SJCRH30 (cell line): ENCODE data around the gene PSAP. TPM values are rescaled to one million over a fixed set of nuclear protein-coding genes. Genes with fewer than 3 reads are reported as not detected.

ENCODE experiments used
- DNase-seq, 2 experiments: peaks; one replicate each; pipeline ENCODE4 v3.0.0-alpha.2; 2015 to 2020
- H3K27ac ChIP-seq: fragments of 250-450 bp; sonication (Bioruptor Pico); 2 replicates; pipeline ENCODE4 v1.5.1; 2020; ENCODE audit warnings: mild to moderate bottlenecking, moderate library complexity
- H3K27me3 ChIP-seq: fragments of 250-450 bp; sonication (Bioruptor Pico); 2 replicates; pipeline ENCODE4 v1.5.1; 2020; ENCODE audit warnings: mild to moderate bottlenecking, moderate library complexity
- H3K36me3 ChIP-seq: fragments of 250-450 bp; sonication (Bioruptor Pico); 2 replicates; pipeline ENCODE4 v1.5.1; 2020; ENCODE audit warnings: mild to moderate bottlenecking, moderate library complexity
- H3K4me1 ChIP-seq: fragments of 250-450 bp; sonication (Bioruptor Pico); 2 replicates; pipeline ENCODE4 v1.5.1; 2020; ENCODE audit warnings: mild to moderate bottlenecking, moderate library complexity
- H3K4me3 ChIP-seq: fragments of 250-450 bp; sonication (Bioruptor Pico); 2 replicates; pipeline ENCODE4 v1.5.1; 2020; ENCODE audit warnings: mild to moderate bottlenecking, moderate library complexity
- H3K9me3 ChIP-seq: fragments of 250-450 bp; sonication (Bioruptor Pico); replicated peaks from 2 replicates; pipeline ENCODE4 v1.5.1; 2020; ENCODE audit warnings: mild to moderate bottlenecking, moderate library complexity
- total RNA-seq: library from RNA; depleted of rRNA; stranded (reverse); fragments of >200 nt; shearing (Covaris generic); gene quantifications from 2 replicates; pipeline ENCODE4 v1.2.3, GENCODE V29; 2014

Gene PSAP
- total RNA-seq, 1 experiment from 2014 or later: 172 TPM

DNA sequence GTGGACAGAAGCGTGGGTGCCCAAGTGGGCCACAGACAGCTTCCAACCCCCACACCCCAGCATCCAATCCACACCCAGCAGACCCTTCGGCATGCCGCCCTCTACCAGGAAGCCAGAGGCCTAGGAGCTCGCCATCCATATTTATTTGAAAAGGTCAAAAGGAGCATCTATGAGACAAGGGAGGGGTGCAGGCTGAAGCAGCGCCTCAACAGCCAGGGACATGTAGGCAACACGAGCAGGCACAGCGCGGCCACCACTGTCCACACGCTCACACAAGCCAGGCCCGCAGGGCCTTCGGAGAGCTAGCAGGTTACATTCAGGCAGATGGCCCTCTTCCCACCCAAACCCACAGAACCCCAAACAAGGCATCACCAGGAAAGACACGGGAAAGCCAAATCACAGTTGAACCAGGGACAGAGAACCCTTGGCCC, 34.6 kb downstream of the PSAP start:
- DNase-seq: no peak

DNA sequence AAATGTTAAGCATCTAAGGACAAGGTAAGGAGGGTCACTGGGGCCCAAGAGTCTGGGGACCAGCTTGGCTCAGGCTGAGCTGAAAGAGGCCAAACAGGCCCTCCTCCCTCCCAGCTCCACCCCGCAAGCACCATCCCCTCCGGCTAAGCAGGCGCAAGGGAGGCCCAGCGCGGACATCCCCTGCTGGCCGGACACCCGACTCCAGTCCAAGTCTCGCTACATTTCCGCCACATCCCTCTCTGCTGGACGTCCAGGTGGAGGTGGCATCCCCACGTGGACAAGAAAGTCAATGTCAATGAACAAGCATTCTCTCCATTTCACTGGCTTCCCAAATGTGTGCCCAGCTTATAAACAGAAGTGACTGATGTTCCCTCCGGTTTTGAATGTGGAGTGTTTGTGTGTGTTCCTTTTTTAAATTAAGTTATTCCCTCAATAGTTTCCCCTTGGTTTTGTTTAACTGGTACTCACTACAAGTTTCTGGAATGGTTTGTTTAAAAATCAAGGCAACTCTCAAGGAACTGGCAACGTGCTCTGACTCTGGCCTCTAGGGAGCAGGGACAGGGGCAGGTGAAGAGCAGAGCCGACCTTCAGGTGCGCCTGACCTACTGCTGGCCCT, 35.4 kb downstream of the PSAP start:
- no peak overlapping the region for H3K27ac ChIP-seq
- DNase-seq: no peak

More for the DNA sequence above, 34.6 kb downstream of the PSAP start:
- Histone ChIP-seq H3K9me3 (no peaks in the 10 kb centered on the region), H3K27ac (no peak overlapping the region), H3K4me1 (no peaks in the 10 kb centered on the region), H3K27me3 (no peaks in the 10 kb centered on the region), H3K4me3 (no peak overlapping the region), H3K36me3 (peaks cover 6% of the 10 kb centered on the region; the same call in 1 of the 2 replicates)

DNA sequence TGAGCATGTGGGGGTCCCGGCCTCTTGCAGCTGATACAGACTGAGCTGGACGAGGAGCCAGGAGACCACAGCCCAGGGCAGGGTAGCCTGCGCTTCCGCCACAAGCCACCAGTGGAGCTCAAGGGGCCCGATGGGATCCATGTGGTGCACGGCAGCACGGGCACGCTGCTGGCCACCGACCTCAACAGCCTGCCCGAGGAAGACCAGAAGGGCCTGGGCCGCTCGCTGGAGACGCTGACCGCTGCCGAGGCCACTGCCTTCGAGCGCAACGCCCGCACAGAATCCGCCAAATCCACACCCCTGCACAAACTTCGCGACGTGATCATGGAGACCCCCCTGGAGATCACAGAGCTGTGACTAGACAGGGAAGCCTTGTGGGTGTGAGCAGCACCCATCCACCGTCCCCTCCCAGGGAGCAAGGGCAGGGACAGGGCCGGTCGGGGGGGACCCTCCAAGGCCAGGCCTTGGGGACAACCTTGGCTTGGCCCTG, 36.1 kb downstream of the PSAP start:
- no peaks in the 10 kb centered on the region for H3K4me1 ChIP-seq
- peaks cover 6% of the 10 kb centered on the region; the same call in 1 of the 2 replicates for H3K36me3 ChIP-seq
- no peaks in the 10 kb centered on the region for H3K27me3 ChIP-seq
- no peak overlapping the region for H3K27ac ChIP-seq
- no peaks in the 10 kb centered on the region for H3K9me3 ChIP-seq
- no peak overlapping the region for H3K4me3 ChIP-seq
- no peak for DNase-seq

More for the DNA sequence above, 35.4 kb downstream of the PSAP start:
- Histone ChIP-seq H3K4me1 (no peaks in the 10 kb centered on the region), H3K27me3 (no peaks in the 10 kb centered on the region), H3K36me3 (peaks cover 6% of the 10 kb centered on the region; the same call in 1 of the 2 replicates), H3K9me3 (no peaks in the 10 kb centered on the region), H3K4me3 (no peak overlapping the region)

DNA sequence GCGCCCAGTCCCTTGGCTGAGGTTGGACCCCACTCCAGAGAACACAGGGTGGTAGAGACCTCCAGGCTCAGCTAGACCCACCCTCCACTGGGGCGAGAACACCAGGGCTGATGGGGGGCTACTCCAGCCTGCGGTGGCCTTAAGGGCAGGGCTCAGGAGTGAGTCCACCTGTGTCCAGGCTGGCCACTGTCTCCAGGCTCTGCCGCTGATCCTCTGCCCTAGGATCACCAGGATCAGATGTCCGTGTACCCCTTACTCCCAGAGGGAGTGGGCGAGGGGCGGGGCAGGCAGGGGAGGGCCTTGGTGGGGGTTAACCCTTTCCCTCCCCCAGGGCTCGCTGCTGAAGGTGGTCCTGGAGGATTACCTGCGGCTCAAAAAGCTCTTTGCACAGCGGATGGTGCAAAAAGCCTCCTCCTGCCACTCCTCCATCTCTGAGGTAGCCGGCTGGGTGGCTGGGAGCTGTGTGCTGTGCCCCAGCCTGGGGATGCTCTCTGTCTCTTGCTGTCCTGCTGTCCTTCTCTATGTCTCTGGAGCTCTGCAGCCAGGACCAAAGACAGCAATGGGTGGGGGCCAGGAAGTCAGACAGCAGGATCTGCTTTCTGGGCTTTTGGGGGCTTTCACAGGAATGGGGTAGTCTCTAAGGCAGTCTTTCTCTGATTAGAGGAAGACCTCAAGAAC, 38.0 kb downstream of the PSAP start:
- 0 out of 2 replicates have a peak, but pooled peaks cover 3% of the 10 kb centered on the region for H3K36me3 ChIP-seq
- no peak overlapping the region for H3K27ac ChIP-seq
- no peak overlapping the region for H3K4me3 ChIP-seq
- no peak for DNase-seq
- H3K4me1 ChIP-seq: no peaks in the 10 kb centered on the region
- H3K27me3 ChIP-seq: no peaks in the 10 kb centered on the region
- H3K9me3 ChIP-seq: no peaks in the 10 kb centered on the region

DNA sequence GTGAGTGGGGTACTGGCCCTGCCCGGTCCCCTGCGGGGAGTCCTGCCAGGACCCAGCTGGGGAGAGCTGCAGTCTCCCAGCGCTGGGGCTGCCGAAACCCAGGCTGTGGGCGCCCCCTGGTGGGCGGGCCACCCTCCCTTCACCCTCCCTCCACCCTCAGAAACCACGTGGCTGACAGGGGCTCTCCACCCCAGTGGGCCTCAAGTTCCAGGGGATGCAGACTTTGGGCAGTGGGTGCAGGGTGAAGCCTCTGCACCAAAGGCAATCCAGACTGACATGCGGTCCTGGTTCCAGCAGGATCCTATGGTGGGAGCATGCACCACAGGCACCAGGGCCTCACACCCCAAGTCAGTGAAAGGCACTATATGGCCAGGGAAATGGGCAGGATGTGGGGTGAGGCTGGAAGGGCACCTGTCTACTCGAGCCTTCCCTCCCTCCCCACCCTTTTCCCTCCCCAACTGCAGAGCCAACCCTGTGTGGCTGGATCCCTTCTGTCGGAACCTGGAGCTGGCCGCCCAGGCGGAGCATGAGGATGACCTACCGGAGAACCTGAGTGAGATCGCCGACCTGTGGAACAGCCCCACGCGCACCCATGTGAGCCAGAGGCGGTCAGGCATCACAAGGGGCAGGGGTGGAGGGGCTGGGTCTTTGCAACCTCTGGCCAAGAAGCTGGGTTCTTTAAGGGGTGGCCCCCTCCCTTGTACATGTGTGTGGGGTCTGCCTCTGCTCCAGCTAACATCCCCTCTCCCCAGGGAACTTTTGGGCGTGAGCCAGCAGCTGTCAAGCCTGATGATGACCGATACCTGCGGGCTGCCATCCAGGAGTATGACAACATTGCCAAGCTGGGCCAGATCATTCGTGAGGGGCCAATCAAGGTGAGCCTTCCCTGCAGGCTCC, 38.8 kb downstream of the PSAP start:
- Histone ChIP-seq H3K4me3 (no peak overlapping the region), H3K9me3 (no peaks in the 10 kb centered on the region), H3K27me3 (no peaks in the 10 kb centered on the region), H3K4me1 (no peaks in the 10 kb centered on the region), H3K36me3 (0 out of 2 replicates have a peak, but pooled peaks cover 3% of the 10 kb centered on the region), H3K27ac (no peak overlapping the region)
- peak; percentile 51 to 69 for DNase-seq

DNA sequence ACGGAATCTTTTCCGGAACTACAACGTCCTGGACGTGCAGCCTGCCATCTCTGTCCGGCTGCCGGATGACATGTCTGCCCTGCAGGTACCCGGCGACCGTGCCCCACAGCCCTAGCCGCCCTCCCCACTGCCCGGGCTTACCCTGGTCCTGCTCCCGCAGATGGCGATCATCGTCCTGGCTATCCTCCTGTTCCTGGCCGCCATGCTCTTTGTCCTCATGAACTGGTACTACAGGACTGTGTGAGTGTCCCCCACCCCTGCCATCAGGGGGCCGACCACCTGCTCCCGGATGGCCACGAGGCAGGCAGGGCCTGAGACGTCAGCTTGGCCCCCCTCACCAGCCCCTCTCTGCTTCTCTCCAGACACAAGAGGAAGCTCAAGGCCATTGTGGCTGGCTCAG, 39.7 kb downstream of the PSAP start:
- Histone ChIP-seq H3K9me3 (no peaks in the 10 kb centered on the region), H3K4me1 (no peaks in the 10 kb centered on the region), H3K4me3 (no peak overlapping the region), H3K36me3 (no peaks in the 10 kb centered on the region), H3K27me3 (no peaks in the 10 kb centered on the region), H3K27ac (no peak overlapping the region)
- no peak for DNase-seq

DNA sequence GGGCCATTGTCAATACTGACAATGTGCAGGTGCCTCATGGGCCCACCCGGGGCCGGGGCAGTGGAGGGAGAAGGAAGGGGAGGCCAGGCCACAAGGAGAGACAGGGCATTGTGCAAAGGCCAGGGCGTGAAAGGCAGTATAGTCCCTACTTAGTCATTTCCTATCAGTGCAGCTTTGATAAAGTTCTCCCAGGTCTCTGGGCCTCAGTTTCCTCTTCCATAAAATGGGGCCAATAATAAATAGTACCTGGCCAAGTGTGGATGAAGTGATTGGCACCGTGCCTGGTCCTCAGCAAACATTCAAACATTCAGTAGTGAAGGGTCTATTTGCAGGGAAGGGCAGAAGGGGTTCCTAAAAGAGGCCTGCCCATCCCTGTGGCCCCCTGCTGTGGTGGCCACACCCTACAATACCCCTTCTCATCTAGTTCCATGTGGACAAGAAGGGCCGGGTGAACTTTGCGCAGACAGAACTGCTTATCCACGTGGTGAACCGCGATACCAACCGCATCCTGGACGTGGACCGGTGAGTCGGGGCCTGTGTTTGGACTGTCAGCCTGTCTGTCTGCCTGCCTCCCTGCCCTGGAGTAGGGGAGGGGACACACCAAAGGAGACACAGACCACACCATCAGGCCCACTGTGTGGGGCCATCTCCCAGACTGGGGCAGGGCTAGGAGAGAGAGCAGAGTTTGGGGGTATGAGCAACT, 40.9 kb downstream of the PSAP start:
- H3K27ac ChIP-seq: no peak overlapping the region
- H3K9me3 ChIP-seq: no peaks in the 10 kb centered on the region
- no peak overlapping the region for H3K4me3 ChIP-seq
- no peaks in the 10 kb centered on the region for H3K36me3 ChIP-seq
- no peak for DNase-seq
- H3K4me1 ChIP-seq: no peaks in the 10 kb centered on the region
- no peaks in the 10 kb centered on the region for H3K27me3 ChIP-seq

DNA sequence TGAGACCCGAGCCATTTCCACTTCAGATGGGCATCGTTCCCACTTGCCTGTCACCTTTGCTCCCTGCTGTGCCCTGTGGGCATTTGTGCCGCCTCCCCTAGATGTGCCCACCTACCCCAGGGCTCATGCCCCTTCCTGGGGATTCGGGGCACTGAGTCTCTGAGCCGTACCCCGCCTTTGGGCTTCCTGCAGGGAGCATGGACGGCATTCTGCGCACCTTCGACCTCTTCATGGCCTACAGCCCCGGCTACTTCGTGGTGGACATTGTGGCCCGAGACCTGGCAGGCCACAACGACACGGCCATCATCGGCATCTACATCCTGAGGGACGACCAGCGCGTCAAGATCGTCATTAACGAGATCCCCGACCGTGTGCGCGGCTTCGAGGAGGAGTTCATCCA, 41.4 kb downstream of the PSAP start:
- no peak for DNase-seq
- Histone ChIP-seq H3K27ac (no peak overlapping the region), H3K4me3 (no peak overlapping the region), H3K36me3 (no peaks in the 10 kb centered on the region), H3K4me1 (no peaks in the 10 kb centered on the region), H3K27me3 (no peaks in the 10 kb centered on the region), H3K9me3 (no peaks in the 10 kb centered on the region)

DNA sequence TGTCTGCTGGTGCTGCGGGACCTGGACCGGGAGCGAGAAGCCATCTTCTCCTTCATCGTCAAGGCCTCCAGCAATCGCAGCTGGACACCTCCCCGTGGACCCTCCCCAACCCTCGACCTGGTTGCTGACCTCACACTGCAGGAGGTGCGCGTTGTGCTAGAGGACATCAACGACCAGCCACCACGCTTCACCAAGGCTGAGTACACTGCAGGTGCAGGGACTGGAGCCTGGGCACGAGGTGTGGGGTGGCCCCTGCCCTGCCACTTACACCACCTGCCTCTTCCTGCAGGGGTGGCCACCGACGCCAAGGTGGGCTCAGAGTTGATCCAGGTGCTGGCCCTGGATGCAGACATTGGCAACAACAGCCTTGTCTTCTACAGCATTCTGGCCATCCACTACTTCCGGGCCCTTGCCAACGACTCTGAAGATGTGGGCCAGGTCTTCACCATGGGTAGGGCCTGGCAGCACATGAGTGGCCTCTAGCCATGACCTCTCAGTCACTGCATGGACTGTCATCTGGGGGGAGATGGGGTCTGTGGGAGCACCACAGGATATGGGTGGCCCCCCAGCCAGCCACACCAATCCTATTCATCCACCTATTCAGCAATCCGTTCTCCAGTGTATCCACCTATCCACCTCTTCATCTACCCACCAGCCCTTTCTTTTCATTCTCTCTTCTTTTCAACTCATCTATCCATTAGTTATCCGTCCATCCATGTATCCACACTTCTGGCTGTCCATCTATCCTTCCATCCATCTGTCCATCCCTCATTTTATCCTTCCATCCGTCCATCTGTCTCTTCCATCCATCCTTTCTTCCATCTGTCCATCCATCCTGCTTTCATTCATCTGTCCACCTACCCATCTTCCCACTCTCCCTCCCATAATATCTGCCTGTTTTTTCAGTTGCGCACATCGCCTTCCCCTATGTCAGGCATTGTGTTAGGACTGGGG, 43.2 kb downstream of the PSAP start:
- Histone ChIP-seq H3K9me3 (no peaks in the 10 kb centered on the region), H3K27ac (no peak overlapping the region), H3K27me3 (no peaks in the 10 kb centered on the region), H3K36me3 (no peaks in the 10 kb centered on the region), H3K4me1 (no peaks in the 10 kb centered on the region), H3K4me3 (no peak overlapping the region)
- DNase-seq: no peak

DNA sequence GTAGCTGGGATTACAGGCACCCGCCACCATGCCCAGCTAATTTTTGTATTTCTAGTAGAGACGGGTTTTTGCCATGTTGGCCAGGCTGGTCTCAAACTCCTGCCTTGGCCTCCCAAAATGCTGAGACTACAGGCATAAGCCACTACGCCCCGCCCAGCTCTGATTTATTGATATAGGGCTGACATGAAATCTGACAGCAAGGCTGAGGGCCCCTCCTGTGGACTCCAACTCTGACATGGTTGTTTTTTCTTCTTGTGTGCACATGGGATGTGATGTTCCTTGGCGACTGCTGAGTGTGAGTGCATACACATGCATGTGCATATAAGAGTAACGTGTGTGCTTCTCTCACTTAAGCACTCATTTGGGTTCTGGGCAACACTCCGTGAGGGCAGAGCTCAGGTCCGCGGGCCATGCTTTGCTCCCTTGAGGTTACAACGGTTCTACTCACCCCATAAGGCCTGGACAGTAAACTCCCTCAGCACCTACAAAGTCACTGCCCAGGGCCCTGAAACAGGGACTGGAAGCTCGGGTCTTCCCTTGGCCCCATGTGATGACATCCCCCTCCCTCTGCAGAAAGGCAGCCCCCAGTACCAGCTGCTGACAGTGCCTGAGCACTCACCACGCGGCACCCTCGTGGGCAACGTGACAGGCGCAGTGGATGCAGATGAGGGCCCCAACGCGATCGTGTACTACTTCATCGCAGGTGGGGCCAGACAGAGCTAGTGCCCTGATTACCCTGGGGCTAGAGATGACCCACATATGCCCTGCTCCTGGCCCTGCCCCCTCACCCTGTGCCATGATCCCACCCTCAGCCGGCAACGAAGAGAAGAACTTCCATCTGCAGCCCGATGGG, 44.1 kb downstream of the PSAP start:
- Histone ChIP-seq H3K4me3 (no peak overlapping the region), H3K27me3 (no peaks in the 10 kb centered on the region), H3K27ac (no peak overlapping the region), H3K9me3 (no peaks in the 10 kb centered on the region), H3K4me1 (no peaks in the 10 kb centered on the region), H3K36me3 (no peaks in the 10 kb centered on the region)
- no peak for DNase-seq

DNA sequence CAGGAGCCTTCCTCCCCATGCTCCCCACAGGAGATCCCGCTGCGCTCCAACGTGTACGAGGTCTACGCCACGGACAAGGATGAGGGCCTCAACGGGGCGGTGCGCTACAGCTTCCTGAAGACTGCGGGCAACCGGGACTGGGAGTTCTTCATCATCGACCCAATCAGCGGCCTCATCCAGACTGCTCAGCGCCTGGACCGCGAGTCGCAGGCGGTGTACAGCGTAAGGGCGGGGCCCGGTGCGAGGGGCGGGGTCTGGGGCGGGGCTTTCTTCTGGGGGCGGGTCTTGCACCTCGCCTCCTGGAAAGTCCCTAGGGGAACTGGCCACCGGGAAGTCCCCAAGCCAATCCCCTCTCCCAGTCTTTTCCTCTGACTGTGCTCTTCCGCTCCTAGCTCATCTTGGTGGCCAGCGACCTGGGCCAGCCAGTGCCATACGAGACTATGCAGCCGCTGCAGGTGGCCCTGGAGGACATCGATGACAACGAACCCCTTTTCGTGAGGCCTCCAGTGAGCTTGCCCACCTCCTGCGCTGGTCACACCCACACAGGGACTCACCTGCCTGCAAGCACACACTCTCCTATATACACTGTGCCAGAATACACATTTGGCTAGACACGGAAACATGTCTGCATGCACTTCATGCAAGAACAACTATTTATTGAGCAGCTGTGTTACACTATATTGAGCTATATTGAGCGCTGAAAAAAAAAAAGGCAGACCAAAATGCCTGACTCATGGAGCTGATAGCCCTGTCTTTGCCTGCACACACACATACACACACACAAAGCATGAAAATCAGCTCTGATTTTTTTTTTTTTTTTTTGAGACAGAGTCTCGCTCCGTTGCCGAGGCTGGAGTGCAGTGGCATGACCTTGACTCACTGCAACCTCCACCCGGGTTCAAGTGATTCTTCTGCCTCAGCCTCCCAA, 45.0 kb downstream of the PSAP start:
- Histone ChIP-seq H3K9me3 (no peaks in the 10 kb centered on the region), H3K27ac (no peak overlapping the region), H3K4me1 (no peaks in the 10 kb centered on the region), H3K36me3 (no peaks in the 10 kb centered on the region), H3K27me3 (no peaks in the 10 kb centered on the region), H3K4me3 (no peak overlapping the region)
- DNase-seq: no peak

DNA sequence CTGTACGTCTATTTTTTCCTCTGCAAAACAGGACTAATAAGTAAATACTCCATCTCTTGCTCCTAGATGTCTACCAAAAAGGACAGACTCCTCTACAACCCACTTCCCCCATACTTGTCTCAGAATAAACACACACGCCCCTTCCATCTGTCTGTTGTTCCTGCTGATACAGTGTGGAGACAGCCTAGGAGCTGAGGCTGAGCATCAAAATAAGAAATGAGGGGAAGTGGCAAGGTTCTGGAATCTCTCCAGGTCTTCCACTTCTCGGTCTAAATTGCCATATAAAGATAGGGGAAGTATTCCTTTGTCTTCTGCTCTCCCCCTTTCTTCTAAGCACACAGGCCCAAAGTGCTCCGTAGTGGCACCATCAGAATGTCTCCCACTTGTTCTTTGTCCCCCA, 47.0 kb downstream of the PSAP start:
- no peaks in the 10 kb centered on the region for H3K27me3 ChIP-seq
- H3K36me3 ChIP-seq: no peaks in the 10 kb centered on the region
- H3K4me1 ChIP-seq: no peaks in the 10 kb centered on the region
- no peaks in the 10 kb centered on the region for H3K9me3 ChIP-seq
- no peak for DNase-seq
- no peak overlapping the region for H3K4me3 ChIP-seq
- no peak overlapping the region for H3K27ac ChIP-seq
